ENCODE data around the gene TSPOAP1.

DNA sequence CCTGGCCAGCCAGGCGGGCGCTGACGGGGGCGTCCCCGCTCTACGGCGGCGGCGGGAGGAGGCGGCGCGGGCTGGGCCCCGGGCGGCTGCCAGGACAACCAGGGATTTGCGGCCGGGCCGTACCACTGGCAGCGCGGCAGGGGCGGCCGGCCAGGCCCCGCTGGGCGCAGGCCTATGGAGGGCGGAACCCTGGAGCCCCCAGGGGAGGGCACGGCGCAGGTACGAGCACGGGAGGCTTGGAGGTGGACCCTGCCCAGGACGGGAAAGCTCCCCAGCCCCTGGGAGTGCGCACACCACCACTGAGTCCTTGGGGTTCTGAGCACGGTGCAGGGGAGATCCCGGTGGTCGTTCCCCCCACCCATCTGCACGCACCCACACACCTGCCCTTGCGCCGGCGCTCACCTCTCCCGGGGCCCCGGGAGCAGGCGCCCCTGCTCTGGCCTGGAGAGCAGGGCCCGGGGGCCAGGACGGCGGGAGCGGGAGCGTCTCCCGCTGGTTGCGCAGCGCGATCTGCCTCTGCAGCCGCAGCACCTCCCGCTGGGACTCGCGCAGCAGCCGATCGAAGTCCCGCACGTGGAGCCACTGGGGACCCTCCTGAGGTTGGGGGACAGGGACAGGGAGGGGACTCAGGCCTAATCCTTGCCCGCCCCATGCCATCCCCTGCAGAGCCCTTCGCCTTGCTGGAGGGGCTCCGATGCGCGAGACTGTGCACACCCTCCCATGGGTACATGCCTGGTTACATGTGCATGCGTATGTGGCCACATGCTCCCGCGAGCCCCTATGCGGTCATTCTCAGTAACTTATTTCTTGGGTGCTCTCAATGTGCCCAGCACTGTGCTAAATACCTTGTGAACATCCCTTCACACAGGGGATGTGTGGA is 3.9 kb downstream of the TSPOAP1 start:
- TF ChIP-seq, protein P1, sequence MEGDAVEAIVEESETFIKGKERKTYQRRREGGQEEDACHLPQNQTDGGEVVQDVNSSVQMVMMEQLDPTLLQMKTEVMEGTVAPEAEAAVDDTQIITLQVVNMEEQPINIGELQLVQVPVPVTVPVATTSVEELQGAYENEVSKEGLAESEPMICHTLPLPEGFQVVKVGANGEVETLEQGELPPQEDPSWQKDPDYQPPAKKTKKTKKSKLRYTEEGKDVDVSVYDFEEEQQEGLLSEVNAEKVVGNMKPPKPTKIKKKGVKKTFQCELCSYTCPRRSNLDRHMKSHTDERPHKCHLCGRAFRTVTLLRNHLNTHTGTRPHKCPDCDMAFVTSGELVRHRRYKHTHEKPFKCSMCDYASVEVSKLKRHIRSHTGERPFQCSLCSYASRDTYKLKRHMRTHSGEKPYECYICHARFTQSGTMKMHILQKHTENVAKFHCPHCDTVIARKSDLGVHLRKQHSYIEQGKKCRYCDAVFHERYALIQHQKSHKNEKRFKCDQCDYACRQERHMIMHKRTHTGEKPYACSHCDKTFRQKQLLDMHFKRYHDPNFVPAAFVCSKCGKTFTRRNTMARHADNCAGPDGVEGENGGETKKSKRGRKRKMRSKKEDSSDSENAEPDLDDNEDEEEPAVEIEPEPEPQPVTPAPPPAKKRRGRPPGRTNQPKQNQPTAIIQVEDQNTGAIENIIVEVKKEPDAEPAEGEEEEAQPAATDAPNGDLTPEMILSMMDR (IDR thresholded peaks at IDR 0.05; ENCODE audit: low read depth, low read length, poor library complexity, severe bottlenecking), result no peak
- peak; percentile 95 for TF ChIP-seq EZH2phosphoT487 (IDR thresholded peaks at IDR 0.05; ENCODE audit: borderline replicate concordance, low read length)
